ENCODE data around the gene DDAH1.
A peak's percentile ranks its signal among the peaks of the same experiment; 100 is the strongest.

DDAH1 gene

GRCh38 chr1:85317560-85317959 lies 147.4 kb downstream of the DDAH1 start:
- no peak overlapping the region for H3K27ac Mint-ChIP-seq
- H3K9me3 Mint-ChIP-seq, result no peaks in the 10 kb centered on the region
- H3K36me3 Mint-ChIP-seq (ENCODE audit: low read depth), result no peaks in the 10 kb centered on the region
- peaks cover 11% of the 10 kb centered on the region for H3K4me1 Mint-ChIP-seq (ENCODE audit: low read depth)
- H3K4me3 Mint-ChIP-seq, result no peak overlapping the region
- peaks cover 77% of the 10 kb centered on the region for H3K27me3 Mint-ChIP-seq

- Mint-ChIP-seq H3K4me3 (no peak overlapping the region), H3K4me1 (ENCODE audit: low read depth) (peaks cover 11% of the 10 kb centered on the region), H3K9me3 (no peaks in the 10 kb centered on the region), H3K36me3 (ENCODE audit: low read depth) (no peaks in the 10 kb centered on the region), H3K27me3 (peaks cover 84% of the 10 kb centered on the region), H3K27ac (no peak overlapping the region)
Measured at GRCh38 chr1:85316321-85316720, 148.6 kb downstream of the DDAH1 start.

- peaks cover 83% of the 10 kb centered on the region for H3K27me3 Mint-ChIP-seq
- no peak overlapping the region for H3K4me3 Mint-ChIP-seq
- no peaks in the 10 kb centered on the region for H3K36me3 Mint-ChIP-seq (ENCODE audit: low read depth)
Measured at GRCh38 chr1:85315789-85316188, 149.2 kb downstream of the DDAH1 start.

GRCh38 chr1:85314726-85315125 lies 150.2 kb downstream of the DDAH1 start:
- H3K9me3 Mint-ChIP-seq, result no peaks in the 10 kb centered on the region
- no peak overlapping the region for H3K27ac Mint-ChIP-seq
- no peak overlapping the region for H3K4me3 Mint-ChIP-seq
- no peaks in the 10 kb centered on the region for H3K4me1 Mint-ChIP-seq (ENCODE audit: low read depth)
- peaks cover 83% of the 10 kb centered on the region for H3K27me3 Mint-ChIP-seq
- H3K36me3 Mint-ChIP-seq (ENCODE audit: low read depth), result no peaks in the 10 kb centered on the region

More at GRCh38 chr1:85315789-85316188, 149.2 kb downstream of the DDAH1 start:
- no peak overlapping the region for H3K27ac Mint-ChIP-seq
- peaks cover 9% of the 10 kb centered on the region for H3K4me1 Mint-ChIP-seq (ENCODE audit: low read depth)
- H3K9me3 Mint-ChIP-seq, result no peaks in the 10 kb centered on the region

GRCh38 chr1:85313888-85314696 lies 150.9 kb downstream of the DDAH1 start:
- no peak overlapping the region for H3K4me3 Mint-ChIP-seq
- peaks cover 84% of the 10 kb centered on the region for H3K27me3 Mint-ChIP-seq

GRCh38 chr1:85311818-85312217 lies 153.1 kb downstream of the DDAH1 start:
- H3K4me1 Mint-ChIP-seq (ENCODE audit: low read depth), result peaks cover 5% of the 10 kb centered on the region
- H3K9me3 Mint-ChIP-seq, result no peaks in the 10 kb centered on the region
- no peak overlapping the region for H3K4me3 Mint-ChIP-seq
- H3K27me3 Mint-ChIP-seq, result peaks cover 70% of the 10 kb centered on the region
- no peaks in the 10 kb centered on the region for H3K36me3 Mint-ChIP-seq (ENCODE audit: low read depth)
- no peak overlapping the region for H3K27ac Mint-ChIP-seq

More at GRCh38 chr1:85313888-85314696, 150.9 kb downstream of the DDAH1 start:
- Mint-ChIP-seq H3K27ac (no peak overlapping the region), H3K9me3 (no peaks in the 10 kb centered on the region), H3K4me1 (ENCODE audit: low read depth) (no peaks in the 10 kb centered on the region), H3K36me3 (ENCODE audit: low read depth) (no peaks in the 10 kb centered on the region)

GRCh38 chr1:85308833-85309350 lies 156.1 kb downstream of the DDAH1 start:
- no peak overlapping the region for H3K27ac Mint-ChIP-seq
- H3K27me3 Mint-ChIP-seq, result peaks cover 61% of the 10 kb centered on the region
- peaks cover 5% of the 10 kb centered on the region for H3K4me1 Mint-ChIP-seq (ENCODE audit: low read depth)
- H3K9me3 Mint-ChIP-seq, result no peaks in the 10 kb centered on the region
- no peak overlapping the region for H3K4me3 Mint-ChIP-seq
- H3K36me3 Mint-ChIP-seq (ENCODE audit: low read depth), result no peaks in the 10 kb centered on the region

- Mint-ChIP-seq H3K27me3 (peaks cover 54% of the 10 kb centered on the region), H3K9me3 (no peaks in the 10 kb centered on the region)
Measured at GRCh38 chr1:85307987-85308832, 156.7 kb downstream of the DDAH1 start.

GRCh38 chr1:85306236-85306635 lies 158.7 kb downstream of the DDAH1 start:
- Mint-ChIP-seq H3K4me1 (ENCODE audit: low read depth) (peaks cover 5% of the 10 kb centered on the region), H3K27me3 (peaks cover 55% of the 10 kb centered on the region), H3K4me3 (no peak overlapping the region), H3K36me3 (ENCODE audit: low read depth) (no peaks in the 10 kb centered on the region), H3K9me3 (no peaks in the 10 kb centered on the region), H3K27ac (no peak overlapping the region)

More at GRCh38 chr1:85307987-85308832, 156.7 kb downstream of the DDAH1 start:
- no peaks in the 10 kb centered on the region for H3K36me3 Mint-ChIP-seq (ENCODE audit: low read depth)
- H3K27ac Mint-ChIP-seq, result no peak overlapping the region
- H3K4me3 Mint-ChIP-seq, result peak overlapping the region; percentile 51
- peaks cover 5% of the 10 kb centered on the region for H3K4me1 Mint-ChIP-seq (ENCODE audit: low read depth)

GRCh38 chr1:85303440-85304162 lies 161.4 kb downstream of the DDAH1 start:
- peaks cover 13% of the 10 kb centered on the region for H3K4me1 Mint-ChIP-seq (ENCODE audit: low read depth)
- H3K27me3 Mint-ChIP-seq, result peaks cover 48% of the 10 kb centered on the region
- no peaks in the 10 kb centered on the region for H3K36me3 Mint-ChIP-seq (ENCODE audit: low read depth)
- no peaks in the 10 kb centered on the region for H3K9me3 Mint-ChIP-seq
- H3K4me3 Mint-ChIP-seq, result no peak overlapping the region
- H3K27ac Mint-ChIP-seq, result no peak overlapping the region

GRCh38 chr1:85300140-85300539 lies 164.8 kb downstream of the DDAH1 start:
- H3K36me3 Mint-ChIP-seq (ENCODE audit: low read depth), result no peaks in the 10 kb centered on the region
- peaks cover 41% of the 10 kb centered on the region for H3K27me3 Mint-ChIP-seq
- H3K4me1 Mint-ChIP-seq (ENCODE audit: low read depth), result peaks cover 29% of the 10 kb centered on the region
- no peak overlapping the region for H3K27ac Mint-ChIP-seq
- H3K9me3 Mint-ChIP-seq, result no peaks in the 10 kb centered on the region
- H3K4me3 Mint-ChIP-seq, result no peak overlapping the region

GRCh38 chr1:85297855-85298629 lies 166.9 kb downstream of the DDAH1 start:
- Mint-ChIP-seq H3K9me3 (no peaks in the 10 kb centered on the region), H3K4me1 (ENCODE audit: low read depth) (peaks cover 33% of the 10 kb centered on the region), H3K27me3 (peaks cover 35% of the 10 kb centered on the region), H3K36me3 (ENCODE audit: low read depth) (no peaks in the 10 kb centered on the region), H3K27ac (peak overlapping the region; percentile 91), H3K4me3 (peak overlapping the region; percentile 64)

GRCh38 chr1:85297538-85297854 lies 167.5 kb downstream of the DDAH1 start:
- Mint-ChIP-seq H3K4me3 (peak overlapping the region; percentile 64), H3K9me3 (no peaks in the 10 kb centered on the region), H3K4me1 (ENCODE audit: low read depth) (peaks cover 33% of the 10 kb centered on the region), H3K27me3 (peaks cover 33% of the 10 kb centered on the region), H3K27ac (peak overlapping the region; percentile 91), H3K36me3 (ENCODE audit: low read depth) (no peaks in the 10 kb centered on the region)

- Mint-ChIP-seq H3K4me1 (ENCODE audit: low read depth) (peaks cover 33% of the 10 kb centered on the region), H3K9me3 (no peaks in the 10 kb centered on the region), H3K27me3 (peaks cover 30% of the 10 kb centered on the region), H3K27ac (no peak overlapping the region), H3K36me3 (ENCODE audit: low read depth) (no peaks in the 10 kb centered on the region), H3K4me3 (peak overlapping the region; percentile 64)
Measured at GRCh38 chr1:85296980-85297379, 168.0 kb downstream of the DDAH1 start.
